HepG2 (cell line): Measurements from ENCODE around the gene RPS6KL1. TPM values are rescaled to one million over a fixed set of nuclear protein-coding genes. Genes with fewer than 3 reads are reported as not detected.

ENCODE experiments used
- ATAC-seq: fragments of 200-7000 bp; cut with Tn5 transposase; 3 replicates; pipeline ENCODE4 v1.9.1; 2020; ENCODE audit warnings: mild to moderate bottlenecking, moderate library complexity
- BruUV-seq: library from RNA; stranded (reverse); fragments of 400-500 nt; replicated peaks from 2 replicates; lab custom pipeline; 2021; lab: Mats Ljungman, UMichigan
- CTCF ChIA-PET: fragments of 300-600 bp; formaldehyde crosslinking; extraction: SDS; loops from one replicate; lab custom pipeline; 2021; ENCODE audit warnings: low total read pairs, inconsistent platforms, low intra/inter-chr PET ratio; lab: Yijun Ruan, JAX
- POLR2A ChIA-PET: fragments of 350-600 bp; sonication (Branson Sonifier 250); formaldehyde crosslinking; loops from one replicate; lab custom pipeline; 2020; ENCODE audit warnings: antibody characterized with exemption, inconsistent platforms; lab: Yijun Ruan, JAX
- DNase-seq: peaks from one replicate; pipeline ENCODE4 v3.0.0-alpha.2; 2015; ENCODE audit warnings: low spot score
- FAIRE-seq: peaks from 3 replicates; lab custom pipeline; 2011; peaks lifted over from hg19 to GRCh38; lab: Jason Lieb, UNC
- H2AFZ ChIP-seq: one replicate; pipeline ENCODE4 v1.6.1; 2011; ENCODE audit warnings: low read length, inconsistent platforms
- H3K27ac ChIP-seq: fragments of 300-600 bp; 3 replicates; pipeline ENCODE4 v1.8.0; 2011; ENCODE audit warnings: mixed run types, mild to moderate bottlenecking, mixed read lengths, low read length, inconsistent platforms; ENCODE audit not compliant: insufficient read depth; ENCODE audit errors: extremely low read length
- H3K27me3 ChIP-seq, 2 experiments: fragments of 200-600 bp in 1 of 2; 2 replicates in 1 of 2; 3 replicates in 1 of 2; pipeline versions ENCODE4 v1.6.0 to v1.8.0; 2011; ENCODE audit warnings: low read length in 2 of 2, mild to moderate bottlenecking in 2 of 2, moderate library complexity in 2 of 2, inconsistent platforms in 1 of 2; ENCODE audit not compliant: insufficient read depth in 2 of 2, control insufficient read depth in 1 of 2
- H3K36me3 ChIP-seq, 2 experiments: fragments of 200-600 bp in 1 of 2; replicated peaks in 1 of 2; 2 replicates in 1 of 2; 3 replicates in 1 of 2; pipeline versions ENCODE4 v1.5.1 to v1.8.0; 2011; ENCODE audit warnings: low read length in 2 of 2, inconsistent platforms in 1 of 2; ENCODE audit not compliant: insufficient read depth in 2 of 2, control insufficient read depth in 1 of 2
- H3K4me1 ChIP-seq: 2 replicates; pipeline ENCODE4 v1.5.1; 2012; ENCODE audit warnings: low read length, inconsistent platforms; ENCODE audit not compliant: insufficient read depth
- H3K4me2 ChIP-seq: 2 replicates; pipeline ENCODE4 v1.6.0; 2011; ENCODE audit warnings: low read depth, low read length, inconsistent platforms
- H3K4me3 ChIP-seq, 3 experiments: fragments of 200-600 bp in 1 of 3; sonication (generic), shearing (Covaris generic) in 1 of 3; replicated peaks in 1 of 3; 2 replicates each; pipeline ENCODE4 v1.5.1; 2011 to 2016; ENCODE audit warnings: low read length in 3 of 3, inconsistent platforms in 2 of 3, low read depth in 2 of 3, mild to moderate bottlenecking in 2 of 3, control low read depth in 1 of 3, mixed read lengths in 1 of 3; ENCODE audit not compliant: insufficient read depth in 1 of 3
- H3K79me2 ChIP-seq: one replicate; pipeline ENCODE4 v1.6.1; 2011; ENCODE audit warnings: low read length, inconsistent platforms; ENCODE audit not compliant: insufficient read depth
- H3K9ac ChIP-seq: 2 replicates; pipeline ENCODE4 v1.6.0; 2011; ENCODE audit warnings: mild to moderate bottlenecking, low read depth, low read length, inconsistent platforms; ENCODE audit not compliant: insufficient read depth
- H3K9me3 ChIP-seq: 2 replicates; pipeline ENCODE4 v1.5.1; 2012; ENCODE audit warnings: mild to moderate bottlenecking, low read length
- H4K20me1 ChIP-seq: 2 replicates; pipeline ENCODE4 v1.6.0; 2011; ENCODE audit warnings: inconsistent platforms, mild to moderate bottlenecking, low read length, moderate library complexity; ENCODE audit not compliant: insufficient read depth
- GABPB1 ChIP-seq: IDR thresholded peaks from 2 replicates; pipeline ENCODE4 v1.6.1; 2016; ENCODE audit warnings: mild to moderate bottlenecking, missing genetic modification reagents, moderate library complexity, missing compliant biosample characterization
- MBNL3 ChIP-seq: fragments of 250-450 bp; sonication (Bioruptor Pico); conservative IDR thresholded peaks from 2 replicates; pipeline ENCODE4 v1.8.0; 2022; ENCODE audit warnings: mild to moderate bottlenecking, inconsistent platforms
- NCOA1 ChIP-seq: sonication (generic); formaldehyde crosslinking; IDR thresholded peaks from 2 replicates; pipeline ENCODE4 v1.9.0; 2021; ENCODE audit warnings: missing genetic modification reagents
- SP2 ChIP-seq: sonication (generic); formaldehyde crosslinking; IDR thresholded peaks from 2 replicates; pipeline ENCODE4 v1.5.1; 2020; ENCODE audit warnings: mild to moderate bottlenecking, missing genetic modification reagents
- TEAD3 ChIP-seq: optimal IDR thresholded peaks from 2 replicates; pipeline ENCODE3; 2016; ENCODE audit warnings: borderline replicate concordance
- ZBTB1 ChIP-seq: sonication (generic); formaldehyde crosslinking; IDR thresholded peaks from 2 replicates; pipeline ENCODE4 v1.4.0; 2020; ENCODE audit warnings: missing genetic modification reagents, borderline replicate concordance
- ZBTB4 ChIP-seq: sonication (generic); formaldehyde crosslinking; IDR thresholded peaks from 2 replicates; pipeline ENCODE4 v1.4.0; 2020; ENCODE audit warnings: missing genetic modification reagents, mild to moderate bottlenecking, borderline replicate concordance
- ZNF276 ChIP-seq: sonication (generic); formaldehyde crosslinking; IDR thresholded peaks from 2 replicates; pipeline ENCODE4 v1.4.0; 2020; ENCODE audit warnings: mild to moderate bottlenecking, low read depth, missing genetic modification reagents
- ZNF44 ChIP-seq: sonication (generic); formaldehyde crosslinking; IDR thresholded peaks from 2 replicates; pipeline ENCODE4 v1.5.1; 2020; ENCODE audit warnings: mild to moderate bottlenecking, missing genetic modification reagents
- ZNF468 ChIP-seq: sonication (generic); formaldehyde crosslinking; IDR thresholded peaks from 2 replicates; pipeline ENCODE4 v1.8.0; 2022; ENCODE audit warnings: mild to moderate bottlenecking, moderate library complexity, missing genetic modification reagents
- ZNF549 ChIP-seq: sonication (generic); formaldehyde crosslinking; IDR thresholded peaks from 2 replicates; pipeline ENCODE4 v1.5.0; 2020; ENCODE audit warnings: missing genetic modification reagents
- ZNF644 ChIP-seq: IDR thresholded peaks from 2 replicates; pipeline ENCODE4 v1.6.1; 2016; ENCODE audit warnings: low read depth
- ZNF646 ChIP-seq: sonication (generic); formaldehyde crosslinking; IDR thresholded peaks from 2 replicates; pipeline ENCODE4 v1.9.0; 2021; ENCODE audit warnings: mild to moderate bottlenecking, missing genetic modification reagents
- ZNF775 ChIP-seq: sonication (generic); formaldehyde crosslinking; IDR thresholded peaks from 2 replicates; pipeline ENCODE4 v1.4.0; 2020; ENCODE audit warnings: missing genetic modification reagents, mild to moderate bottlenecking, moderate library complexity, borderline replicate concordance
- WGBS: methylation state at CpG from one replicate; pipeline ENCODE4 v1.1.6; 2017; ENCODE audit warnings: low lambda C conversion rate; 5-methylcytosine and 5-hydroxymethylcytosine counted together
- in situ Hi-C: cut with HindIII; loops from 2 replicates; pipeline ENCODE4 v1.10.0; 2017; ENCODE audit warnings: low pct_unique_long_range_greater_than_20kb; ENCODE audit not compliant: extremely low pct_ligation_motif_present
- intact Hi-C: fragments of 100-400 bp; cut with micrococcal nuclease; formaldehyde crosslinking; loops from one replicate; pipeline ENCODE4 v1.10.0; 2022; ENCODE audit not compliant: unreplicated experiment
- polyA plus RNA-seq, 8 experiments: library from polyadenylated mRNA; depleted of rRNA in 3 of 8; stranded (reverse) in 7 of 8; unstranded in 1 of 8; fragments of >200 nt; fragmentation: Illumina TruSeq in 4 of 8; extraction: Trizol in 4 of 8; gene quantifications; 2 replicates each; pipeline versions ENCODE4 v1.2.1 to v1.2.3, GENCODE V29; 2011 to 2016; ENCODE audit warnings: low read depth in 4 of 8, missing spikeins in 1 of 8, mixed read lengths in 1 of 8; ENCODE audit not compliant: insufficient read depth in 1 of 8
- total RNA-seq, 5 experiments: library from RNA; depleted of rRNA; stranded (reverse); fragments of >200 nt; fragmentation: Illumina TruSeq; extraction: Trizol; gene quantifications; 2 replicates each; pipeline ENCODE4 v1.2.3, GENCODE V29; 2016; ENCODE audit warnings: low read depth in 1 of 5

The RPS6KL1 gene
- total and polyA plus RNA-seq, 2 of the 13 experiments (the other 11 are each of a cell fraction or from before 2014, with no cell fraction given), result 6.5 to 11.5 TPM

GRCh38 chr14:74936731-74937130 is 13.7 kb upstream of the RPS6KL1 start:
- no peak for FAIRE-seq
- no peaks in the 10 kb centered on the region for H3K9me3 ChIP-seq
- H3K4me2 ChIP-seq, result peak overlapping the region; percentile 12; the same call in 1 of the 2 replicates
- H3K79me2 ChIP-seq, result no peaks in the 10 kb centered on the region
- POLR2A ChIA-PET, result interaction anchor here (1.7 to 2.4 kb wide), 2 partner anchors 9 to 14 kb away, joined by 9 read pairs; partner anchors contain the start of gene RPS6KL1
- intact Hi-C loops (no loop called here), in situ Hi-C loops (no loop called here)
- H3K27ac ChIP-seq, result no peak overlapping the region
- no peak overlapping the region for H3K9ac ChIP-seq
- no peak for DNase-seq
- no peaks in the 10 kb centered on the region for H4K20me1 ChIP-seq
- WGBS, result 30% methylated on average over 8 of the region's 8 CpGs
- no TSS peak for BruUV-seq
- no peak overlapping the region for H3K4me3 ChIP-seq
- peaks cover 47% of the 10 kb centered on the region for H3K4me1 ChIP-seq
- no peak overlapping the region for H2AFZ ChIP-seq
- peaks cover 2 to 7% of the 10 kb centered on the region in 2 experiments; a peak in 2 of 5 replicates for H3K36me3 ChIP-seq
- ATAC-seq, result no peak
- H3K27me3 ChIP-seq, result no peaks in the 10 kb centered on the region; a peak in 1 of 5 replicates
- CTCF ChIA-PET, result no interaction called here
- TF ChIP-seq NCOA1 (CRISPR knock-in tag), result no peak
- no peak for TF ChIP-seq ZNF775 (CRISPR knock-in tag)
- no peak for TF ChIP-seq TEAD3 (CRISPR knock-in tag)
- no peak for TF ChIP-seq ZNF276 (CRISPR knock-in tag)
- no peak for TF ChIP-seq ZNF644
- no peak for TF ChIP-seq ZNF646 (CRISPR knock-in tag)
- TF ChIP-seq ZBTB1, result no peak
- TF ChIP-seq MBNL3 (CRISPR knock-in tag), result no peak
- TF ChIP-seq ZBTB4 (CRISPR knock-in tag), result no peak
- TF ChIP-seq SP2 (CRISPR knock-in tag), result no peak
- TF ChIP-seq ZNF549 (CRISPR knock-in tag), result no peak
- TF ChIP-seq ZNF44 (CRISPR knock-in tag), result no peak
- TF ChIP-seq ZNF468 (CRISPR knock-in tag), result no peak
- no peak for TF ChIP-seq GABPB1 (CRISPR knock-in tag)
